Keratinocyte (primary cell): Measurements from ENCODE around the gene TTC39B. TPM values are rescaled to one million over a fixed set of nuclear protein-coding genes. Genes with fewer than 3 reads are reported as not detected.
A peak's percentile ranks its signal among the peaks of the same experiment; 100 is the strongest.

ENCODE experiments used
- DNase-seq: peaks from one replicate; pipeline ENCODE4 v3.0.0-alpha.2; 2011; ENCODE audit warnings: low read depth, missing footprints, low spot score
- FAIRE-seq: peaks from 2 replicates; lab custom pipeline; 2011; peaks lifted over from hg19 to GRCh38; lab: Jason Lieb, UNC
- H2AFZ ChIP-seq: 2 replicates; pipeline ENCODE4 v1.6.0; 2012; ENCODE audit warnings: low read length, control low read depth, inconsistent platforms; ENCODE audit not compliant: control insufficient read depth
- H3K27ac ChIP-seq: 2 replicates; pipeline ENCODE4 v1.5.1; 2011; ENCODE audit warnings: low read length; ENCODE audit not compliant: control insufficient read depth, insufficient read depth
- H3K27me3 ChIP-seq: 3 replicates; pipeline ENCODE4 v1.6.0; 2011; ENCODE audit warnings: low read length; ENCODE audit not compliant: control insufficient read depth, insufficient read depth; ENCODE audit errors: extremely low read depth
- H3K36me3 ChIP-seq, 2 experiments: 2 replicates in 1 of 2; 3 replicates in 1 of 2; pipeline ENCODE4 v1.5.1; 2011; ENCODE audit warnings: low read length in 2 of 2, mild to moderate bottlenecking in 1 of 2; ENCODE audit not compliant: control insufficient read depth in 2 of 2, insufficient read depth in 2 of 2; ENCODE audit errors: extremely low read depth in 1 of 2
- H3K4me1 ChIP-seq: 3 replicates; pipeline ENCODE4 v1.5.1; 2011; ENCODE audit warnings: low read length; ENCODE audit not compliant: control insufficient read depth, insufficient read depth; ENCODE audit errors: extremely low read depth
- H3K4me2 ChIP-seq: 3 replicates; pipeline ENCODE4 v1.6.0; 2011; ENCODE audit warnings: low read depth, low read length; ENCODE audit not compliant: control insufficient read depth, insufficient read depth; ENCODE audit errors: extremely low read depth
- H3K4me3 ChIP-seq, 3 experiments: fragments of 200-600 bp in 1 of 3; sonication (generic) in 1 of 3; 2 replicates in 2 of 3; 3 replicates in 1 of 3; pipeline ENCODE4 v1.5.1; 2011 to 2016; ENCODE audit warnings: low read length in 3 of 3, mild to moderate bottlenecking in 3 of 3, control low read depth in 2 of 3, inconsistent platforms in 1 of 3, low read depth in 1 of 3, mixed read lengths in 1 of 3, mixed run types in 1 of 3, moderate library complexity in 1 of 3; ENCODE audit not compliant: control insufficient read depth in 2 of 3, insufficient read depth in 2 of 3; ENCODE audit errors: extremely low read depth in 1 of 3
- H3K79me2 ChIP-seq: 2 replicates; pipeline ENCODE4 v1.6.0; 2012; ENCODE audit warnings: low read length; ENCODE audit not compliant: control insufficient read depth, insufficient read depth
- H3K9ac ChIP-seq: 3 replicates; pipeline ENCODE4 v1.6.0; 2011; ENCODE audit warnings: low read length; ENCODE audit not compliant: control insufficient read depth, insufficient read depth; ENCODE audit errors: extremely low read depth
- H3K9me1 ChIP-seq: 3 replicates; pipeline ENCODE4 v1.6.0; 2011; ENCODE audit warnings: low read length; ENCODE audit not compliant: control insufficient read depth, insufficient read depth; ENCODE audit errors: extremely low read depth
- H3K9me3 ChIP-seq: 2 replicates; pipeline ENCODE4 v1.5.1; 2012; ENCODE audit warnings: low read depth, low read length; ENCODE audit not compliant: control insufficient read depth
- H4K20me1 ChIP-seq: 3 replicates; pipeline ENCODE4 v1.6.0; 2011; ENCODE audit warnings: low read length; ENCODE audit not compliant: control insufficient read depth, insufficient read depth; ENCODE audit errors: extremely low read depth
- CTCF ChIP-seq, 3 experiments: IDR thresholded peaks in 1 of 3; conservative IDR thresholded peaks in 1 of 3; optimal IDR thresholded peaks in 1 of 3; 2 replicates in 2 of 3; 3 replicates in 1 of 3; pipeline versions ENCODE3 to v1.5.1; 2011; ENCODE audit warnings: low read length in 3 of 3, mild to moderate bottlenecking in 3 of 3, moderate library complexity in 2 of 3, control low read depth in 1 of 3, inconsistent platforms in 1 of 3; ENCODE audit not compliant: insufficient read depth in 2 of 3; ENCODE audit errors: extremely low read depth in 1 of 3
- EZH2 ChIP-seq: IDR thresholded peaks from one replicate; pipeline ENCODE4 v1.6.1; 2012; ENCODE audit warnings: inconsistent platforms, mild to moderate bottlenecking, low read length, moderate library complexity
- dilution Hi-C: fragments of 300-500 bp; cut with MboI; formaldehyde crosslinking; loops from one replicate; pipeline ENCODE4 v1.7.0; 2020; ENCODE audit warnings: low sequenced_read_pairs; ENCODE audit not compliant: extremely low pct_ligation_motif_present
- polyA plus RNA-seq, 5 experiments: library from polyadenylated mRNA; depleted of rRNA in 3 of 5; stranded (reverse) in 3 of 5; stranded (forward) in 1 of 5; unstranded in 1 of 5; fragments of >200 nt; gene quantifications; 1 replicate in 1 of 5; 2 replicates in 3 of 5; 3 replicates in 1 of 5; pipeline versions ENCODE4 v1.2.1 to v1.2.3, GENCODE V29; 2011 to 2012; ENCODE audit warnings: missing spikeins in 2 of 5, low read depth in 1 of 5, low replicate concordance in 1 of 5

Gene TTC39B
- polyA plus RNA-seq, 1 donor (not counting 4 experiments of a cell fraction or from before 2014, with no cell fraction given), result 9.7 TPM

- Histone ChIP-seq H3K4me1 (no peaks in the 10 kb centered on the region), H3K79me2 (no peaks in the 10 kb centered on the region), H3K9me3 (no peaks in the 10 kb centered on the region), H3K27ac (no peak overlapping the region), H3K27me3 (no peaks in the 10 kb centered on the region), H3K9ac (no peak overlapping the region), H2AFZ (no peak overlapping the region), H4K20me1 (no peaks in the 10 kb centered on the region), H3K36me3 (no peaks in the 10 kb centered on the region), H3K4me3 (no peak overlapping the region), H3K4me2 (no peak overlapping the region), H3K9me1 (no peaks in the 10 kb centered on the region)
- FAIRE-seq (peak; percentile 75), DNase-seq (peak; percentile 19)
- TF ChIP-seq CTCF (optimal IDR thresholded peaks at IDR 0.05 in 1 of 3, IDR thresholded peaks at IDR 0.05 in 1 of 3, conservative IDR thresholded peaks at IDR 0.05 in 1 of 3; ENCODE audit: extremely low read depth in 1 of 3, insufficient read depth in 2 of 3, low read length in 3 of 3) (peak; percentile 68 to 79 (median 72)), EZH2 (no peak)
- dilution Hi-C loops, result no loop called here
Measured at GRCh38 chr9:15142878-15143534, 164.0 kb downstream of the TTC39B start.

DNA sequence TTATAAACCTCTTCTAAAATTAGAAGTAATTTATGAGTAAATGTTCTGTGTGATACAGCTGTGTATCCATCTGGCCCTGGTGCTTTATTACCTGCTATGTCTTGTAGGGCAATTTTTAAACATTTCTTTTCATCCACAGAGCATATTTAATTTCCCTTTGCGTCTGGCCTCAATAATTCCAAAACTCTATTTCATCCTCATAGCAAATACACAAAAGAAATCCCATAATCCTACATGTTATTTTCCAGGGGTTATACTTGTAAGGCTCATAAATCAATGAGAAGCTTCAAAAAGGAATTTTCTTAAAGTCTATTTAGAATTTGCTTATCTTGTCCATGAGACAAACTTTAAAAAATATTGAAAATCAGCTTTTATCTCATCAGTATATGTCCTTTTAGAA lies 167.0 kb downstream of the TTC39B start:
- no peak for TF ChIP-seq CTCF (optimal IDR thresholded peaks at IDR 0.05 in 1 of 3, IDR thresholded peaks at IDR 0.05 in 1 of 3, conservative IDR thresholded peaks at IDR 0.05 in 1 of 3; ENCODE audit: extremely low read depth in 1 of 3, insufficient read depth in 2 of 3, low read length in 3 of 3)
- no peak for TF ChIP-seq EZH2
- no peak for DNase-seq
- dilution Hi-C loops, result no loop called here
- Histone ChIP-seq H3K27ac (no peak overlapping the region), H4K20me1 (no peaks in the 10 kb centered on the region), H3K79me2 (no peaks in the 10 kb centered on the region), H3K9me3 (no peaks in the 10 kb centered on the region), H3K27me3 (no peaks in the 10 kb centered on the region), H3K36me3 (no peaks in the 10 kb centered on the region), H3K9ac (no peak overlapping the region), H3K9me1 (no peaks in the 10 kb centered on the region), H3K4me1 (no peaks in the 10 kb centered on the region), H2AFZ (no peak overlapping the region), H3K4me2 (no peak overlapping the region), H3K4me3 (no peak overlapping the region)
- no peak for FAIRE-seq
